ENCODE results near the gene LAMA3.

DNA sequence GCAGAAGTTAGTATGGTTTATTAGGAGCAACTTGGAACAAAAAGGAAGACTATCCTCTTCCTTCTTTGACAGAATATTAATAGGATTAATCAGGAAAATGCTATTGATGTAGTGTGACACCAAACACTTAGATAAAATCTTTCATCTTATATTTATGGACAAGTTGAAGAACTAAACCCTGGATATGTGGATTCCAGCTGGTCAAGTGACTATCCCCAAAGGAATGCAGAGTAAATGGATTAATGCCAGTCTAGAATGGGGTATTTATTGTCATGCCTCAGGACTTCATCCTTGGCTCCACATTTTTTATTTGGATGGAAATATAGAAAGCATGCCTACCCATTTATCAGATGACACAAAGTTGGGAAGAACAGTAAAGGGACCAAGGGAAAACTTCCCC, 201.3 kb downstream of the LAMA3 start:
- TF ChIP-seq CTCF (IDR thresholded peaks at IDR 0.05) (no peak), POLR2A (IDR thresholded peaks at IDR 0.05) (no peak), POLR2AphosphoS5 (IDR thresholded peaks at IDR 0.05; ENCODE audit: insufficient read depth in 1 of 2, low read depth in 1 of 2) (no peak)
